HG02870 (cell line): Measurements from ENCODE around the gene UBAC1.
"Not testable (repeated sequence)": the region's sequence is repeated elsewhere in the genome, so short reads cannot be mapped to it uniquely, and the experiment has no call there.

ENCODE experiments used
- ATAC-seq: cut with Tn5 transposase; IDR thresholded peaks from one replicate; pipeline ENCODE4 v1.9.1; 2021; ENCODE audit warnings: mild to moderate bottlenecking, moderate library complexity; ENCODE audit not compliant: unreplicated experiment

The UBAC1 gene

DNA sequence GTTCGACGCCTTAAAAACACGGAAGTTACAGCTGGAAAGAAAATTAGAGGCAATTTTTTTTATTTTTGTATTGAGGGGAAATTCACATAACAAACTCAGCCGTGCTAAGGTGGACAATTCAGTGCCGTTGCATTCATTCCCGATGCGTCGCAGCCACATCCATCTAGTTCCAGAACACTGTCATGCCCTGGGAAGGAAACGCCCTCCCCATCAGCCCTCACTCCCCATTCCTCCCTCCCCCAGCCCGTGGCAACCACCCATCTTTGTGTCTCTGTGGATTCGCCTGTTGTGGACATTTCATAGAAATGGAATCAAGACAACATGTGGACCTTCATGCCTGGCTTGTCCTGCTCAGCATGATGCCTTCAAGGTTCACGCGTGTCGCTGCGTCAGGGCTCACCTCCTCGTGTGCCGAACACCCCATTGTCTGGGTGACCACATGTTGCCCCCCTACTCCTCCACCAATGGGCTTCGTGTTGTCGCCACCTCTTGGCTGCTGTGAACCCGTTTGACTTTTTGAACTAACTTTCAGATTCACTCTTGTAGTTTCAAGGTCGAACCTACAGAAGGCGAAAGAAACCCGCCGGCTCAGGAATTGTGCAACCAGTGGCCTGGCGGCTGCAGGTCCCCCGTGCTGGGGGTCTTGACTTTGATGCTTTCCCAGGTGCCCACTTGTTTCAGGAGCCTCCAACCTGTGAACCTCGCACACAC, 36.4 kb downstream of the UBAC1 start:
- ATAC-seq = no peak

DNA sequence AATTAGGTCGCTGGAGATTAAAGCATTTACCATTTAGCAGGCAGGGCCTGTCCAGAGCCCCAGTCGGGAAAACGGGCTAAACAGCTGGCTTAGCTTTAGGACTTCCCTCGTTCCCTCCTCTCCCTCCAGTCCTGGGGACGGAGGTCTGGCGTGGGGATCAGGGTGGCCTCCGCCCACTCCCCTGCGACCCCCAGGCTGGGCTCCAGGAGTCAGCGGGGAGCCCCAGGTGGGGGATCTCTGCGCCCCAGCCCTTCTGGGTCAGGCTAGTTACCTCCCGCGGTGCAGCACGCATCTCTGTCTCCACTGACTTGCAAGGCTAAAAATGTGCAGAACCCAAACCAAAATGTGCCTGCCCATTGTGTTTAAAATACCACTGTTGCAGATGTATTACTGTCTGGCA, 37.7 kb downstream of the UBAC1 start:
- no peak for ATAC-seq

DNA sequence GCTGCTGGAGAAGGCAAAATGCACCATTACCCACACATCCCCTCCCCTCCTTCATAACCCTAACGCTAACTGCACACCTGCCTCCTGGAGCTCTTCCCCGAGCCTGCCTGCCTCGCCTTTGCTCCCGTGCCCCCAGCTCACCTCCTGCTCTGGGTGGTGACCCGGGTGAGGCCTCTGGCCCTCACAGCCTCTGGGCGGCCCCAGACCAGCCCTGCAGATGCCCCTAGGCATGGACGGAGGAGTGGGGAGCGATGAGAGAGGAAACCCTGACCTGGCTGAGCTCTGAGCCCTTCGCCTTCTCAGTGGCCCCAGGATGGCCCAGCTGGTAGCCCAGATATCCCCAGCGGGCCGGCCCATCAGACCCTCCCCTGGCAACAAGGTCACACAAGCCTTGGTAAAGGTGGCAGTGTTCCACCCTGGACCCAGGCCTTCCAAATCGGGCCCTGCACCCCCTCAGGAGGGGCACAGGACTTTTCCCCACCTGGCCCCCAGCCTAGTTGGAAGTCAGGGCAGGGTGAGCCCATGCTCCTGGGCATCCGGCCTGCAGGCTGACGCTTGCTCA, 39.3 kb downstream of the UBAC1 start:
- no peak for ATAC-seq

DNA sequence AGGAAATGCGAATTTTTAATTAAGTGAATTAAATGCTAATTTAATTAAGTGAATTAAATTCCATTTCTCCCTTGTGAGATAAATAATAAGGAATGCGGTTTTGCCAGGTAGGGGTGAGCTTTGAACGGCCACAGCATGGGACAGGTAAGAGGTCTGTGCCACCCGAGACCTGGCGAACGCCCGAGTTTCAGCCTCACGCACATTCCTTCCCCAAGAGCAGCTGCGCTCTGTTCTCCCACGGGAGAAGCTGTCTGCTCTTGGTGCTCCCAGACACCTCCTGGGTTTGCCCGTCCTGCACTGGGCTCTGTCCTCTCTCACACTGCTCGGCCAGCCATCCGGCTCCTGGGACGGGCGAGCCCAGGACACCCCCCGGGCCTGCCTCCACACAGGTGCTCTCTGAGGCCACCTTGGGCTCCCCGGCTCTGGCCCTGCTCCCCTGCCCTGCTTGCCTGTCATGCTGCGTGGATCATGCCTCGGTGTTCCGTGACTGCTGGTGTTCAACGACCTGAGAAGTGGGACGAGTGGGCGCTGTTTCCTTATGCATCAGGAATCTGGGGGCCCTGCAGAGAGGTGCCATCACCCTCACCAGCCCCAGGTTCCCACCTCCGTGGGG, 40.1 kb downstream of the UBAC1 start:
- ATAC-seq = no peak

DNA sequence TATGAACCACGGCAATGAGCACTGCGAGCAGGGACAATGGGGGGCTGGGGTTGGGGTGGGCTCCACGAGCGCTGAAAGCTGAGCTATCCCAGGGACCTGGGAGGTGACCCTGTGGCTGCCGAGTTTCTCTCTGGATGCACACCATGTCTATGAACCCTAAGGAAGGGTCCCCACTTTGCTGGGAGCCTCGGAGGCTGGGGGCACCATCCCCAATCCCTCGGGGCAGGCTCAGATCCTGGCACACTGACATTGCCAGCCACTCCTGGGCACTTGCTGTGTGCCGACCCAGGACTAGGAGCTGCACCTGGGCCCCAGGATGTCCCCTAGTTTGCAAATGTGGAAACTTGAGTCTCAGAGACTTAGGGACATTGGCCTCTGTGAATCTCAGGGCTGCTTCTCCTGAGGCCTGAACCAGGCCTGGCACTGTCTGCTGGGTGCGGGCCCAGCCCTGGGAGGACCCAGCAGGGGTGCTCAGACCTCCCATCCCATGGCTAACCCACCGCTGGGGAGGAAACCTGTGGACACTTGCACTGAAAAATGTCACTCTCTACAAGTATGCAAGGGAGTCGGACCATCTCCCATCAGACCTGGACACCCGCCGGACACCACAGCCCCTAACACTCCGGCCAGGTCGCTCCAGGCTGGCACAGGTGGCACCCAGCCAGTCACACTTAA, 40.8 kb downstream of the UBAC1 start:
- ATAC-seq = no peak

DNA sequence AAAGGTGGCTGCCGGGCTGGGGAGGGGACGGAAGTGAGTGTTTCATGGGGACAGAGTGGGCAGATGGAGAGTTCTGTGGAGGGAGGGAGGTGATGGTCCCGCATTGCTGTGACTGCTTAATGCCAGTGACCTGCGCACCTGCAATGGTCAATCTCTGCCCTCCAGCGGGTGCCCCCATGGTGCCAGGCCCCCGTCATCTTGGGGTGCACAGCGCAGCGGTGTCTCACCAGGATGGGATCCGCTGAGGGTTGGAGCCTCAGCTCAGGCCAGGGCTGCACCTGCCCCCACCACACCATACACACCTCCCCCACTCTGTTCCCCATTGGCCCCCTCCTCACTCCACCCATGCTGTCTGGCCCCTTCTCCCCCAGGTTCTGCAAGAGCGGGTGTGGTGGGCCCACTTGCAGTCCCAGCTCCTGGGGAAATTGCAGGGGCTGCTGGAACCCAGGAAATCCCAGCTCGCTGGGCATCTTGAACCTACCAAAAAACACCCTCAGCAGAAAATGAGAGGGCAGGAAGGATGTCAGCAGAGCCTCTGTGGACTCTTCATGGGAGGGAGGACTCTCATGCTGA, 41.8 kb downstream of the UBAC1 start:
- ATAC-seq = no peak

DNA sequence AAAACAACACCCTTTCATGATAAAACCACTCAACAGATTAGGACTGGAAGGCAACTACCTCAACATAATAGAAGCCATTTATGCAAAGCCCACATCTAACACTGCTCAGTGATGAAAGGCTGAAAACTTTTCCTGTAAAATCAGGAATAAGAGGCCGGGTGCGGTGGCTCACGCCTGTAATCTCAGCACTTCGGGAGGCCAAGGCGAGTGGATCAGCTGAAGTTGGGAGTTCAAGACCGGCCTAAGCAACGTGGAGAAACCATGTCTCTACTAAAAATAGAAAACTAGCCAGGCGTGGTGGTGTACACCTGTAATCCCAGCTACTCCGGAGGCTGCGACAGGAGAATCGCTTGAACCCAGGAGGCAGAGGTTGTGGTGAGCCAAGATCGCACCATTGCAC, 44.9 kb downstream of the UBAC1 start:
- not testable (repeated sequence) for ATAC-seq

DNA sequence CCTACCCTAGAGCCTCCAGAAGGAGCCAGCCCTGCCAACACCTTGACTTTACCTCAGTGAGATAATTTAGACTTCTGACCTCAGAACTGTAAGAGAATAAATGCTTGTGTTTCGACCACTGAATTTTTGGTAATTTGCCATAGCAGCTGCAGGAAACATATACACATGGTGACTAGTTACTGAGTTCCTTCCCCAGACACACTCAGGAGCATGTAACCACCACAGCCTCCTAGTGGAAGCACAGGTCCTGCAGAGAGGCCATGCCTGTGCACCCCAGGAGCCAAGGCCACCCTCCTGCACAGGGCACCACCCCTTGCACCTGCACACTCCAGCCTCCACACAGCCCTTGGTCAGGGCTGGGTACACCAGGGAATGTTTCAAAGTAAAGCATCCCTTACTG, 46.3 kb downstream of the UBAC1 start:
- ATAC-seq = no peak

DNA sequence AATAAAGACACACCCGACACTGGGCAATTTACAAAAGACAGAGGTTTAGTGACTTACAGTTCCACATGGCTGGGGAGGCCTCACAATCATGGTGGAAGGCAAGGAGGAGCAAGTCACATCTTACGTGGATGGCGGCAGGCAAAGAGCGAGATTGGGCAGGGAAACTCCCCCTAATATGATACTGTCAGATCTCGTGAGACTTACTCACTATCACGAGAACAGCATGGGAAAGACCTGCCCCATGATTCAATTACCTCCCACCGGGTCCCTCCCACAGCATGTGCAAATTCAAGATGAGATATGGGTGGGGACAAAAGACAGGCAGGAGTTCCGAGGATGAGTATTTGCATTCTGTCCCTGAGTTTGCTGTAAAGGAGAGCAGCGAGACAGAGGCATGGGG, 49.9 kb downstream of the UBAC1 start:
- ATAC-seq = not testable (repeated sequence)

DNA sequence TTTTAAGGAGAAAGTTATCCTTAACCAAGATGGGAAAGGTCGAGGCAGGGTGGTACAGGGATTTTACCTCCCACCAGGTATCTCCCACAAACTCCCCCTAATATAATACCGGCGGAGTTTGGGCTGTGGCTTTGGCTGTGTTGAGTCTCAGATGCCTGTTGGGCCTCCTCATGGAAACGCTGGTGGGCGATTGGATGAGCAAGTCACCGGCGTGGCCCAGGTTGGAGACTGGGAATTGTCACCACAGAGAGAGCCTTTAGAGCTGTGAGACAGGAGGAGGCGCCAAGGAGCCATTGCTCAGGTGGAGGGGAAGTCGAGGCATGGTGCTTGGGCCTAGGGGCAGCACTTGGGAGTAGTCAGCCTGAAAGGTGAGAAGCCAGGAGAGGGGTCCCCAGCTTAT, 50.4 kb downstream of the UBAC1 start:
- ATAC-seq = no peak

DNA sequence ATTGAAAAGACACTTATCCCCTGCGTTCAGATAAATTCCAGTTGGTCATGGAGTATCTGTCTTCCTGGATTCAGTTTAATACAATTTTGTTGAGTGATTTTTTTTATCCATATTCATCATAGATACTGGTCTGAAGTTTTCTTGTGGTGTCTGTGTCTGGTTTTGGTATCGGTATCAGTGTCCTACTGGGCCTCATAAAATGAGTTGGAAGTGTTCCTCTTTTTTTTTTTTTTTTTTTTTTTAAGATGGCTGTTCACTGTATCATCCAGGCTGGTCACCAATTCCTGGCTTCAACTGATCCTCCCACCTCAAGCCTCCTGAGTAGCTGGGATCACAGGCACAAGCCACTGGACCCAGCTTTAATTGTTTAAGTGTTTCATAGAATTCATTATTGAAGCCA, 51.0 kb downstream of the UBAC1 start:
- ATAC-seq = no peak

DNA sequence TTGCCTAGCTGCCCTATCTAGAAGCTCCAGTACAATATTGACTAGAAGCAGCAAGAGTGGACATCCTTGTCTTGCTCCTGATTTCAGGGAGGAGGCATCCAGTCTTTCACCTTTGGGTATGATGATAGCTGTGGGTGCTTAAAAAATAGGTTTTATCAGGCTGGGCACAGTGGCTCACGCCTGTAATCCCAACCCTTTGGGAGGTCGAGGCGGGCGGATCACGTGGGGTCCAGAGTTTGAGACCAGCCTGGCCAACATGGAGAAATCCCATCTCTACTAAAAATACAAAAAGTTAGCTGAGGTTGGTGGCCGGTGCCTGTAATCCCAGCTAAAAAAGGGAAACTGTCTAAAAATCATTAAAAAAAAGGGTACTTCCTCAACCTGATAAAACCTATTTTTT, 51.8 kb downstream of the UBAC1 start:
- no peak for ATAC-seq

DNA sequence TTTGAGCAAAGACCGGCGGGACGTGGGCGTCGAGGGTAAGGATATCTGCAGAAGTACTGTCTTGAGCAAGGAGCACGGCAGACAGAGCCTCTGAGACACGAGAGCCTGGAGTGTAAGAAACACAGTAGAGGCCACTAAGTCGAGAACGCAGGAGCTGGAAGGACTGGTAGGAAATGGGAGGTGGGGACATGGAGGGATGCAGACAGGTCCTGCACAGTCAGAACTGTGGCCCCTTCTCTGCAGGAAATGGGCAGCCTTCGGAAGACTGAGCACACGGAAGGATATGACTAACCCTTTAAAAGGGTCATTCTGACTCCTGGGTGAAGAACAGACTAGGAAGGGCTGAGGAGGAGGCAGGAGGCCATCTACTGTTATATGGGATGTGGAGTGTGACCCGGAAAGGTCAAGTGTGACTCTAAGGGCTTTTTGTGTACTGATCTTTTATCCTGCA, 52.4 kb downstream of the UBAC1 start:
- no peak for ATAC-seq

DNA sequence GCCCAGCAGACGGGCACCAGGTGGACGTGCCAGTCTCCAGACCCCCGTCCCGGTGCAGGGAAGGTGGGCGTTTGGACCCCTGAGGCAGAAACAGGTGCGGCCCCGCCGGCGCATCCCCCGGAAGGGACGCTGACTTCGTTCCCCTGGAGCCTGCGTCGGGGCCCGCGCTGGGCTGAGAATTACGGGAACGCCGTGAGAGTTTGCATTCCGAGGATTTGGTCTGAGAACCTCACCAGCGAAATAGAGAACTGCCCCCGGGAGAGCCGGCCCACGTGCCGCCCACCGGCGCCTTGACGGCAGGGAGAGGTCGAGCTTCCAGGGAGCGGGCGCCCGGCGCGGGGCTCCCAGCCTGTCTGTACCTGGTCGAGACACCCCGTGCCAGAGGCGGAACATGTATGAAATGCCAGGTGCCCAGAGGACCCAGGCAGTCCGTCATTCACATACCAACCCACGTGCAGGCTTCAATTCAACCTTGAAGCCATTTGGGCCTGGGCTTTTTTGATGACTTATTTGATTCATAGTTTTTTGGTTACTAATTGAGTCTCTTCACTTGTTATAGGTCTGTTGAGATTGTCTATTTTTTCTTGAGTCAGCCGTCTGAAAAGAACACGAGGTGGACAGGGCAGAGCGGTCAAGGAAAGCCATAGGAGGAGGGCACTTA, 53.0 kb downstream of the UBAC1 start:
- ATAC-seq = peak; percentile 3

DNA sequence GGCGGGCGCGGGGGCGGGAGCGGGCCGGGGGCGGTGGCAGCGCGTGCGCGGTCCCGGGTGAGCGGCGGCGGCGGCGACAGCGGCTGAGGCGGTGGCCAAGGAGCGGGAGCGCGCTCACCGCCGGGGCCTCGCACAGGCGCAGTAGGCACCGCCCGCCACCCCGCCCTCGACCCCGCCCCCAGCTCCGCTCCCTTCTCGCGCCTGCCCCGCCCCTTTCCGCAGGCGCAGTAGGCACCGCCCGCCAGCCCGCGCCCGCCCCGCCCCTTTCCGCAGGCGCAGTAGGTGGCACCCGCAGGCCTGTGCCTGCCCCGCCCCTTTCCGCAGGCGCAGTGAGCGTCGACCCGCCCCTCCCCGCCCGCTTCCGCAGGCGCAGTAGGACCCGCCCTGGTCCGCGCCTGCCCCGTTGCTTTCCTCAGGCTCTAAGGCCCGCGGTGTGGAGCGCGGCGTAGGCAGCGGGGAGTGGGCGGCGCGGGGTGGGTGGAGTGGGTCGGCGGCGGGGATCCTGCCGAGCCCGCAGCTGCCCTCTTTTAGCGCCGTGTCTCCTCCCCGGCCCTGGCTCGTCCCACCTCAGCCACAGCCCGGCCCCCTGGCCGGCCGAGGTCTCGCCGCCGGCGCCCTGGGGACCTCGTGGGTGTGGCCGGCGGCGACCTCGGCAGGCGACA, 53.6 kb downstream of the UBAC1 start, which contains the start of gene CAMSAP1:
Gene CAMSAP1, minus strand, starts transcription at position 116 of the 662 bp plus-strand sequence. CDS start 387 bp downstream, outside the sequence.
- peak; percentile 82 for ATAC-seq

DNA sequence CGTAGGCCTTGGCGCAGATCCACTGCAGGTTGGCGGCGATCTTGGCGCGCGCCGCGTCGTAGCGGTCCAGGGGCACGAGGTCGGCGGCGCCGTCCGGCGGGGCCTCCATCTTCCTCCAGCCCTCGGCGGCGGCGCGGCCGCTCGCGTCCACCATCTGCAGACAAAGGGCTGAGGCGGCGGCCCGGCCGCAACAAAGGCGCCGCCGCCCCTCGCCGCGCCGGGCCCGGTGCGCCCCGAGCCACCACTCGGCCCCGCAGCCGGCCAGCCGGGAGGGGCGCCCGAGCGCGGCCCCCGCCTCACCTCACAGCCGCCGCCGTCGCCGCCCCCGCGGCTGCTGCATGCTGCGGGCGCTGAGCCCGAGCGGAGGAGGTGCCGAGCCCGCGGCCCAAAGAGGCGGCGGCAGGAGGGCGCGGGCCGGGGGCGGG, 54.2 kb downstream of the UBAC1 start:
- ATAC-seq = peak; percentile 5

DNA sequence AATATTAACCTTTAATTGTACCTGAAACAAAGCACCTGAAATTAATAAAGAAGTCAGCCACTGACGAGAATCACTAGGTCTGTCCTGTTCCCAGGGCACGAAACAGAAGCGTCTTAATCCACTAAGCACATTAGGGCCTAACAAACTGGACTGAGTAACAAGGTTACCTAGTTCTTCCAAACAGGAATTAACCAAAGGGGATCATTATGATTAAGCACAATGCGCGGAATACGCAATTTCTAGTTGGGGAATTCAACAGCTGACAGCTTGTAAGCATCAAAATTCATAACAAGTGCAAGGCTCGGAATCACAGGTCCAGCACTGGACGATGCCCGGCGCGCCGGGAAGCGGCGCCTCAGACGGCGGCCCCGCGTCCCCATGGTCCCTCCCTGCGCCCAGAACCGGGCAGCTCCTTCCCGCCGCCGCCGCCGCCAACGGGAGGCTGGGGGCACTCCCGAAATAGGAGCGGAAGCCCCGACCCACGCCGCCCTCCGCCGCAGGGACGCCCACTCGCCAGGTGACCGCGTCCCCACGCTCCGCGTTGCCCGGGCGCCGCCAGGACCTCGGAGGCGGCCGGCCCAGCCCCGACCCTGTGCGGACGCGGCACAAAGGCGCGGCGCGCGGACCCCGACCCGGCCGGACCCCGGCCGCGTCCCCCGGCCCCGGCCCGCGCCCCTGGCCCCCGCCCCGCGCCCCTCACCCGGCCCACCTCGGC, 54.7 kb downstream of the UBAC1 start:
- no peak for ATAC-seq

DNA sequence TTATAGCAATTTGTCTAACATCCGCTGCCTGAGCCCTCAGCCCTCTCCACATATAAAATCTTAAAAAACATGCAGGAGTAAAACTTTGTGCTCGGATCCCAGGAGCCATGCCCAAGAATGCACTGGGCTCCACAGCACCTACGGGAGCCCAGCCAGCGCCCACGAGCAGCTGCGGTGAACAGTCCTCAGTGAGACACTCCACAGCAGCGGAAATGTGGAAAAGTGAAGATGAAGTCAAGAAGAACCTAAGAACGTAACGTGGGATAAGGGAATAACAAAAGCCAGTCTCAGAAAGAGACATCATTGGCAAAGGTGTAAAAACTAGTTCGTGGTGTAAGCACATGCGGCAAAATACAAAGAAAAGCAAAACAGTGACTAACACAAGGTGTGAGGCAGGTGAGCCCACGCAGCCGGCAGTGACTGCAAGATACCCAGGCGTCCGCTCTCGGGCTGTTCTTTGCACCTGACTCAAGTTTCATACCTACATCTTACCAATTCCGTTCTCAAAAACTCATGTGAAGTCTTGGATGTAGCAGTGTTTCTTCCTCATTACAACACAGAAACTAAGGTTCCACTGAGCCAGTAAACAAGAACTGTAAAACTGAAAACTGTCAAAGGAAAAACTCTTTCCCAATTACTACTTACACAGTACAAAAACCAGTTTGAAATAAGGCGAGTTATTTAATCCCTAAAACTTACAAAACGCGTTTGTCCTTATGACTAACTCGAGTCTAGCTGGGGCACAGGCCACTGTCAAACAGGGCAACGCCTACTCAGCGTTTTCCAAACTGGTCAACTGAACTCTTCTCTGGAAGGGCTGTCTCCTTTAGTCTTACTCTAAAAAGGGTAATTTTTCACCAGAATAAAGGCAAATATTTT, 55.6 kb downstream of the UBAC1 start:
- ATAC-seq = no peak
